ENCODE data around the gene YWHAE.

DNA sequence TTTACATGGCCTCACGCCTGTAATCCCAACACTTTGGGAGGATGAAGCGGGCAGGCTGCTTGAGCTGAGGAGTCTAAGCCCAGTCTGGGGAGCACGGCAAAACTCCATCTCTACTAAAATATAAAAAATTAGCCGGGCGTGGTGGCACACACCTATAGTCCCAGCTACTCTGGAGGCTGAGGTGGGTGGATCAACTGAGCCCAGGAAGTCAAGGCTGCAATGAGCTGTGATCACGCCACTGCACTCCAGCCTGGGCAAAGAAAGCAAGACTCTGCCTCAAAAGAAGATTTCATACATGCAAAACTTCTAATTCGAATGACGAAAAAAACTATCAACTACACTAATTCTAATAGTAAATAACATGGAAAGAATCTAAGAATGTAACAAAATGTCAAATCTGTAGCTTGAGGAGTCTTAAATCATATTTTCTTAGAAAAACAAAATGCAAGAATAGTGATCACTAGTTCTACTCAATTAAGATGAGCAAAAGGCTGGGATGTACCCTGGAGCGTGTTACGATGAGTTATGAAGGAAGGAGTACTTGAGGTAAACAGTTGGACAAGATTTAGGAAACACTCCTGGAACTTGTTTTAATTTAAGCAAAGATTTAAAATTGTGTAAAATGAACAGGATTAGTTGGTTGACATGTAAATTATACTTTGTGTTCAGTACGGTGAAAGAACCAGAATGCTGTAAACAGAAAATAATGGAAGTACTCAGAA lies 20.7 kb downstream of the YWHAE start:
- no peak for TF ChIP-seq POLR2AphosphoS5 (IDR thresholded peaks at IDR 0.05; ENCODE audit: low read depth, low read length)
- TF ChIP-seq, protein P1, sequence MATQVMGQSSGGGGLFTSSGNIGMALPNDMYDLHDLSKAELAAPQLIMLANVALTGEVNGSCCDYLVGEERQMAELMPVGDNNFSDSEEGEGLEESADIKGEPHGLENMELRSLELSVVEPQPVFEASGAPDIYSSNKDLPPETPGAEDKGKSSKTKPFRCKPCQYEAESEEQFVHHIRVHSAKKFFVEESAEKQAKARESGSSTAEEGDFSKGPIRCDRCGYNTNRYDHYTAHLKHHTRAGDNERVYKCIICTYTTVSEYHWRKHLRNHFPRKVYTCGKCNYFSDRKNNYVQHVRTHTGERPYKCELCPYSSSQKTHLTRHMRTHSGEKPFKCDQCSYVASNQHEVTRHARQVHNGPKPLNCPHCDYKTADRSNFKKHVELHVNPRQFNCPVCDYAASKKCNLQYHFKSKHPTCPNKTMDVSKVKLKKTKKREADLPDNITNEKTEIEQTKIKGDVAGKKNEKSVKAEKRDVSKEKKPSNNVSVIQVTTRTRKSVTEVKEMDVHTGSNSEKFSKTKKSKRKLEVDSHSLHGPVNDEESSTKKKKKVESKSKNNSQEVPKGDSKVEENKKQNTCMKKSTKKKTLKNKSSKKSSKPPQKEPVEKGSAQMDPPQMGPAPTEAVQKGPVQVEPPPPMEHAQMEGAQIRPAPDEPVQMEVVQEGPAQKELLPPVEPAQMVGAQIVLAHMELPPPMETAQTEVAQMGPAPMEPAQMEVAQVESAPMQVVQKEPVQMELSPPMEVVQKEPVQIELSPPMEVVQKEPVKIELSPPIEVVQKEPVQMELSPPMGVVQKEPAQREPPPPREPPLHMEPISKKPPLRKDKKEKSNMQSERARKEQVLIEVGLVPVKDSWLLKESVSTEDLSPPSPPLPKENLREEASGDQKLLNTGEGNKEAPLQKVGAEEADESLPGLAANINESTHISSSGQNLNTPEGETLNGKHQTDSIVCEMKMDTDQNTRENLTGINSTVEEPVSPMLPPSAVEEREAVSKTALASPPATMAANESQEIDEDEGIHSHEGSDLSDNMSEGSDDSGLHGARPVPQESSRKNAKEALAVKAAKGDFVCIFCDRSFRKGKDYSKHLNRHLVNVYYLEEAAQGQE (IDR thresholded peaks at IDR 0.05; ENCODE audit: insufficient read depth in 1 of 2, low read depth in 2 of 2, low read length in 2 of 2): no peak
- TF ChIP-seq TAF1 (IDR thresholded peaks at IDR 0.05; ENCODE audit: borderline replicate concordance, insufficient read depth, low read length): no peak

Data from PFSK-1 (cell line).